HepG2 (cell line): ENCODE data around the gene LRRN4CL. TPM values are rescaled to one million over a fixed set of nuclear protein-coding genes. Genes with fewer than 3 reads are reported as not detected.

Experiments used
- ATAC-seq: fragments of 200-7000 bp; cut with Tn5 transposase; 3 replicates; pipeline ENCODE4 v1.9.1; 2020; ENCODE audit warnings: mild to moderate bottlenecking, moderate library complexity
- BruUV-seq: library from RNA; stranded (reverse); fragments of 400-500 nt; replicated peaks from 2 replicates; lab custom pipeline; 2021; lab: Mats Ljungman, UMichigan
- CTCF ChIA-PET: fragments of 300-600 bp; formaldehyde crosslinking; extraction: SDS; loops from one replicate; lab custom pipeline; 2021; ENCODE audit warnings: low total read pairs, inconsistent platforms, low intra/inter-chr PET ratio; lab: Yijun Ruan, JAX
- POLR2A ChIA-PET: fragments of 350-600 bp; sonication (Branson Sonifier 250); formaldehyde crosslinking; loops from one replicate; lab custom pipeline; 2020; ENCODE audit warnings: antibody characterized with exemption, inconsistent platforms; lab: Yijun Ruan, JAX
- DNase-seq: peaks from one replicate; pipeline ENCODE4 v3.0.0-alpha.2; 2015; ENCODE audit warnings: low spot score
- FAIRE-seq: peaks from 3 replicates; lab custom pipeline; 2011; peaks lifted over from hg19 to GRCh38; lab: Jason Lieb, UNC
- H2AFZ ChIP-seq: one replicate; pipeline ENCODE4 v1.6.1; 2011; ENCODE audit warnings: low read length, inconsistent platforms
- H3K27ac ChIP-seq: fragments of 300-600 bp; 3 replicates; pipeline ENCODE4 v1.8.0; 2011; ENCODE audit warnings: mixed run types, mild to moderate bottlenecking, mixed read lengths, low read length, inconsistent platforms; ENCODE audit not compliant: insufficient read depth; ENCODE audit errors: extremely low read length
- H3K27me3 ChIP-seq, 2 experiments: fragments of 200-600 bp in 1 of 2; 2 replicates in 1 of 2; 3 replicates in 1 of 2; pipeline versions ENCODE4 v1.6.0 to v1.8.0; 2011; ENCODE audit warnings: low read length in 2 of 2, mild to moderate bottlenecking in 2 of 2, moderate library complexity in 2 of 2, inconsistent platforms in 1 of 2; ENCODE audit not compliant: insufficient read depth in 2 of 2, control insufficient read depth in 1 of 2
- H3K36me3 ChIP-seq, 2 experiments: fragments of 200-600 bp in 1 of 2; replicated peaks in 1 of 2; 2 replicates in 1 of 2; 3 replicates in 1 of 2; pipeline versions ENCODE4 v1.5.1 to v1.8.0; 2011; ENCODE audit warnings: low read length in 2 of 2, inconsistent platforms in 1 of 2; ENCODE audit not compliant: insufficient read depth in 2 of 2, control insufficient read depth in 1 of 2
- H3K4me1 ChIP-seq: 2 replicates; pipeline ENCODE4 v1.5.1; 2012; ENCODE audit warnings: low read length, inconsistent platforms; ENCODE audit not compliant: insufficient read depth
- H3K4me2 ChIP-seq: 2 replicates; pipeline ENCODE4 v1.6.0; 2011; ENCODE audit warnings: low read depth, low read length, inconsistent platforms
- H3K4me3 ChIP-seq, 3 experiments: fragments of 200-600 bp in 1 of 3; sonication (generic), shearing (Covaris generic) in 1 of 3; replicated peaks in 1 of 3; 2 replicates each; pipeline ENCODE4 v1.5.1; 2011 to 2016; ENCODE audit warnings: low read length in 3 of 3, inconsistent platforms in 2 of 3, low read depth in 2 of 3, mild to moderate bottlenecking in 2 of 3, control low read depth in 1 of 3, mixed read lengths in 1 of 3; ENCODE audit not compliant: insufficient read depth in 1 of 3
- H3K79me2 ChIP-seq: one replicate; pipeline ENCODE4 v1.6.1; 2011; ENCODE audit warnings: low read length, inconsistent platforms; ENCODE audit not compliant: insufficient read depth
- H3K9ac ChIP-seq: 2 replicates; pipeline ENCODE4 v1.6.0; 2011; ENCODE audit warnings: mild to moderate bottlenecking, low read depth, low read length, inconsistent platforms; ENCODE audit not compliant: insufficient read depth
- H3K9me3 ChIP-seq: 2 replicates; pipeline ENCODE4 v1.5.1; 2012; ENCODE audit warnings: mild to moderate bottlenecking, low read length
- H4K20me1 ChIP-seq: 2 replicates; pipeline ENCODE4 v1.6.0; 2011; ENCODE audit warnings: inconsistent platforms, mild to moderate bottlenecking, low read length, moderate library complexity; ENCODE audit not compliant: insufficient read depth
- RFX5 ChIP-seq: IDR thresholded peaks from 2 replicates; pipeline ENCODE4 v1.6.1; 2011; ENCODE audit warnings: low read depth, low read length, improper control_type of control experiment
- SIX1 ChIP-seq: sonication (generic); formaldehyde crosslinking; IDR thresholded peaks from 2 replicates; pipeline ENCODE4 v1.4.0; 2020; ENCODE audit warnings: missing genetic modification reagents, borderline replicate concordance
- ZNF292 ChIP-seq: sonication (generic); formaldehyde crosslinking; IDR thresholded peaks from 2 replicates; pipeline ENCODE4 v1.8.1; 2022; ENCODE audit warnings: mild to moderate bottlenecking, low read depth, missing genetic modification reagents, borderline replicate concordance
- ZNF296 ChIP-seq: sonication (generic); formaldehyde crosslinking; conservative IDR thresholded peaks from 2 replicates; pipeline ENCODE4 v1.5.0; 2020; ENCODE audit warnings: mild to moderate bottlenecking, missing genetic modification reagents
- WGBS: methylation state at CpG from one replicate; pipeline ENCODE4 v1.1.6; 2017; ENCODE audit warnings: low lambda C conversion rate; 5-methylcytosine and 5-hydroxymethylcytosine counted together
- in situ Hi-C: cut with HindIII; loops from 2 replicates; pipeline ENCODE4 v1.10.0; 2017; ENCODE audit warnings: low pct_unique_long_range_greater_than_20kb; ENCODE audit not compliant: extremely low pct_ligation_motif_present
- intact Hi-C: fragments of 100-400 bp; cut with micrococcal nuclease; formaldehyde crosslinking; loops from one replicate; pipeline ENCODE4 v1.10.0; 2022; ENCODE audit not compliant: unreplicated experiment
- polyA plus RNA-seq, 8 experiments: library from polyadenylated mRNA; depleted of rRNA in 3 of 8; stranded (reverse) in 7 of 8; unstranded in 1 of 8; fragments of >200 nt; fragmentation: Illumina TruSeq in 4 of 8; extraction: Trizol in 4 of 8; gene quantifications; 2 replicates each; pipeline versions ENCODE4 v1.2.1 to v1.2.3, GENCODE V29; 2011 to 2016; ENCODE audit warnings: low read depth in 4 of 8, missing spikeins in 1 of 8, mixed read lengths in 1 of 8; ENCODE audit not compliant: insufficient read depth in 1 of 8
- total RNA-seq, 5 experiments: library from RNA; depleted of rRNA; stranded (reverse); fragments of >200 nt; fragmentation: Illumina TruSeq; extraction: Trizol; gene quantifications; 2 replicates each; pipeline ENCODE4 v1.2.3, GENCODE V29; 2016; ENCODE audit warnings: low read depth in 1 of 5
- TF ChIP-seq, protein P1 (sequence below): sonication (generic); formaldehyde crosslinking; IDR thresholded peaks from 2 replicates; pipeline ENCODE4 v1.4.0; 2020; ENCODE audit warnings: missing genetic modification reagents
- TF ChIP-seq, protein P2 (sequence below): IDR thresholded peaks from 2 replicates; pipeline ENCODE4 v1.6.1; 2012; ENCODE audit warnings: low read depth, low read length, improper control_type of control experiment

Gene LRRN4CL
- total and polyA plus RNA-seq, 2 of the 13 experiments (the other 11 are each of a cell fraction or from before 2014, with no cell fraction given) = 0.11 TPM; not detected in 1

DNA sequence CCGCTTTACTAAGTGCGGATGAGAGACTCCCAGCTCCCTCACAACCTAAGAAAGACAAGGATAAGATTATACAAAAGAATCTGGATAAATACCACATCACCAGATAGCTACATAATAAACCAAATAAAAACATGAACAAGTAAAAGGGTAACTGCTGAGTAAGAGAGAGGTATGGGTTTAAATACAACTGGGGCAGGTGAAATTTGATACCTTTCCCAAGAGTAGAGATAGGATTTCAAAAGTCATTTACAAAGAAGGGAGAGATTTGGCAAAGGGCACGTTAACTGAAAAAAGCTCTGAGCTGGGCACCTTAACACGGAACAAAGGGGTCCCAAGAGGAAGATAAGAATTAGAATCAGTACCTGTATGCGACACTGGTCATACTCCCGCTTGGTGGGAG lies 12.2 kb downstream of the LRRN4CL start:
- 95% methylated on average over 6 of the region's 6 CpGs for WGBS
- no peak for ATAC-seq
- Histone ChIP-seq H3K9me3 (no peaks in the 10 kb centered on the region), H3K27me3 (no peaks in the 10 kb centered on the region), H3K4me2 (peak overlapping the region; percentile 98; the same call in 1 of the 2 replicates), H2AFZ (no peak overlapping the region), H3K79me2 (peaks cover 16% of the 10 kb centered on the region), H3K27ac (no peak overlapping the region), H4K20me1 (no peaks in the 10 kb centered on the region), H3K9ac (peak overlapping the region; percentile 94; the same call in 1 of the 2 replicates), H3K4me3 (no peak overlapping the region), H3K36me3 (peaks cover 0 to 7% of the 10 kb centered on the region in 2 experiments; a peak in 1 of 5 replicates), H3K4me1 (peaks cover 53% of the 10 kb centered on the region)
- in situ Hi-C loops (no loop called here), intact Hi-C loops (no loop called here)
- ChIA-PET POLR2A (interaction anchor here (1.1 to 5.4 kb wide), 4 partner anchors 10 to 86 kb away, joined by 4 to 64 read pairs (median 6); partner anchors contain the start of genes C11orf98, CSKMT, INTS5 and TUT1), CTCF (no interaction called here)
- no TSS peak for BruUV-seq
- TF ChIP-seq, protein P1, sequence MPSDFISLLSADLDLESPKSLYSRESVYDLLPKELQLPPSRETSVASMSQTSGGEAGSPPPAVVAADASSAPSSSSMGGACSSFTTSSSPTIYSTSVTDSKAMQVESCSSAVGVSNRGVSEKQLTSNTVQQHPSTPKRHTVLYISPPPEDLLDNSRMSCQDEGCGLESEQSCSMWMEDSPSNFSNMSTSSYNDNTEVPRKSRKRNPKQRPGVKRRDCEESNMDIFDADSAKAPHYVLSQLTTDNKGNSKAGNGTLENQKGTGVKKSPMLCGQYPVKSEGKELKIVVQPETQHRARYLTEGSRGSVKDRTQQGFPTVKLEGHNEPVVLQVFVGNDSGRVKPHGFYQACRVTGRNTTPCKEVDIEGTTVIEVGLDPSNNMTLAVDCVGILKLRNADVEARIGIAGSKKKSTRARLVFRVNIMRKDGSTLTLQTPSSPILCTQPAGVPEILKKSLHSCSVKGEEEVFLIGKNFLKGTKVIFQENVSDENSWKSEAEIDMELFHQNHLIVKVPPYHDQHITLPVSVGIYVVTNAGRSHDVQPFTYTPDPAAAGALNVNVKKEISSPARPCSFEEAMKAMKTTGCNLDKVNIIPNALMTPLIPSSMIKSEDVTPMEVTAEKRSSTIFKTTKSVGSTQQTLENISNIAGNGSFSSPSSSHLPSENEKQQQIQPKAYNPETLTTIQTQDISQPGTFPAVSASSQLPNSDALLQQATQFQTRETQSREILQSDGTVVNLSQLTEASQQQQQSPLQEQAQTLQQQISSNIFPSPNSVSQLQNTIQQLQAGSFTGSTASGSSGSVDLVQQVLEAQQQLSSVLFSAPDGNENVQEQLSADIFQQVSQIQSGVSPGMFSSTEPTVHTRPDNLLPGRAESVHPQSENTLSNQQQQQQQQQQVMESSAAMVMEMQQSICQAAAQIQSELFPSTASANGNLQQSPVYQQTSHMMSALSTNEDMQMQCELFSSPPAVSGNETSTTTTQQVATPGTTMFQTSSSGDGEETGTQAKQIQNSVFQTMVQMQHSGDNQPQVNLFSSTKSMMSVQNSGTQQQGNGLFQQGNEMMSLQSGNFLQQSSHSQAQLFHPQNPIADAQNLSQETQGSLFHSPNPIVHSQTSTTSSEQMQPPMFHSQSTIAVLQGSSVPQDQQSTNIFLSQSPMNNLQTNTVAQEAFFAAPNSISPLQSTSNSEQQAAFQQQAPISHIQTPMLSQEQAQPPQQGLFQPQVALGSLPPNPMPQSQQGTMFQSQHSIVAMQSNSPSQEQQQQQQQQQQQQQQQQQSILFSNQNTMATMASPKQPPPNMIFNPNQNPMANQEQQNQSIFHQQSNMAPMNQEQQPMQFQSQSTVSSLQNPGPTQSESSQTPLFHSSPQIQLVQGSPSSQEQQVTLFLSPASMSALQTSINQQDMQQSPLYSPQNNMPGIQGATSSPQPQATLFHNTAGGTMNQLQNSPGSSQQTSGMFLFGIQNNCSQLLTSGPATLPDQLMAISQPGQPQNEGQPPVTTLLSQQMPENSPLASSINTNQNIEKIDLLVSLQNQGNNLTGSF (CRISPR knock-in tag) = no peak
- TF ChIP-seq RFX5 (no peak), ZNF296 (no peak), SIX1 (CRISPR knock-in tag) (peak; percentile 42; the same call in 1 of the 2 replicates), ZNF292 (CRISPR knock-in tag) (no peak)
- TF ChIP-seq, protein P2, sequence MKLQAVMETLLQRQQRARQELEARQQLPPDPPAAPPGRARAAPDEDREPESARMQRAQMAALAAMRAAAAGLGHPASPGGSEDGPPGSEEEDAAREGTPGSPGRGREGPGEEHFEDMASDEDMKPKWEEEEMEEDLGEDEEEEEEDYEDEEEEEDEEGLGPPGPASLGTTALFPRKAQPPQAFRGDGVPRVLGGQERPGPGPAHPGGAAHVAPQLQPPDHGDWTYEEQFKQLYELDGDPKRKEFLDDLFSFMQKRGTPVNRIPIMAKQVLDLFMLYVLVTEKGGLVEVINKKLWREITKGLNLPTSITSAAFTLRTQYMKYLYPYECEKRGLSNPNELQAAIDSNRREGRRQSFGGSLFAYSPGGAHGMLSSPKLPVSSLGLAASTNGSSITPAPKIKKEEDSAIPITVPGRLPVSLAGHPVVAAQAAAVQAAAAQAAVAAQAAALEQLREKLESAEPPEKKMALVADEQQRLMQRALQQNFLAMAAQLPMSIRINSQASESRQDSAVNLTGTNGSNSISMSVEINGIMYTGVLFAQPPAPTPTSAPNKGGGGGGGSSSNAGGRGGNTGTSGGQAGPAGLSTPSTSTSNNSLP = no peak
- no peak for DNase-seq
- no peak for FAIRE-seq
